Activated T-cell treated with anti-CD3 and anti-CD28 coated beads for 24 hours (primary cell): ENCODE measurements around the gene JMJD7.

Source experiments
- DNase-seq: peaks from one replicate; pipeline ENCODE4 v3.0.0-alpha.2; 2020; ENCODE audit warnings: low read depth

JMJD7 gene

GRCh38 chr15:41801185-41801584 lies 26.7 kb upstream of the JMJD7 start:
- no peak for DNase-seq

GRCh38 chr15:41801850-41802455 lies 25.9 kb upstream of the JMJD7 start:
- no peak for DNase-seq

DNA sequence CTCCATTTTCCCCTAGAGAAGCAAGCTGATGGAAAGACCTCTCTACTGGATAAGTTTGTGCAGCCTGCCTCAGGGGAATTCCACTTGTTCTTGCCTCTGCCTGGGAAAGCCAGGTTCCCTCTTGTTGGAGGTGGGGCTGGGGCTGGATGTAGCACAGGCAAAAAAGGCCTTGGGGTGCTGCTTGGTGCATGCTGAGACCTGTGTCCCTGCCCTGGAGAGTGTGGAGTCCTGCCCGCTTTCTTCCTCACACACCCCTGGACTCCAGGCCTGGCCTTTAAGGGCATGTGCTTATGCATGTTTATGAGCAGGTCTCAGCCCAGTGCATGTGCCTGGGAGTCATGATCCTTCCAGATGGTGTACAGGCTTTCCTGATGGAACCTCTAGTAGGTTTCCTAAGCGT lies 23.5 kb upstream of the JMJD7 start:
- DNase-seq = no peak

DNA sequence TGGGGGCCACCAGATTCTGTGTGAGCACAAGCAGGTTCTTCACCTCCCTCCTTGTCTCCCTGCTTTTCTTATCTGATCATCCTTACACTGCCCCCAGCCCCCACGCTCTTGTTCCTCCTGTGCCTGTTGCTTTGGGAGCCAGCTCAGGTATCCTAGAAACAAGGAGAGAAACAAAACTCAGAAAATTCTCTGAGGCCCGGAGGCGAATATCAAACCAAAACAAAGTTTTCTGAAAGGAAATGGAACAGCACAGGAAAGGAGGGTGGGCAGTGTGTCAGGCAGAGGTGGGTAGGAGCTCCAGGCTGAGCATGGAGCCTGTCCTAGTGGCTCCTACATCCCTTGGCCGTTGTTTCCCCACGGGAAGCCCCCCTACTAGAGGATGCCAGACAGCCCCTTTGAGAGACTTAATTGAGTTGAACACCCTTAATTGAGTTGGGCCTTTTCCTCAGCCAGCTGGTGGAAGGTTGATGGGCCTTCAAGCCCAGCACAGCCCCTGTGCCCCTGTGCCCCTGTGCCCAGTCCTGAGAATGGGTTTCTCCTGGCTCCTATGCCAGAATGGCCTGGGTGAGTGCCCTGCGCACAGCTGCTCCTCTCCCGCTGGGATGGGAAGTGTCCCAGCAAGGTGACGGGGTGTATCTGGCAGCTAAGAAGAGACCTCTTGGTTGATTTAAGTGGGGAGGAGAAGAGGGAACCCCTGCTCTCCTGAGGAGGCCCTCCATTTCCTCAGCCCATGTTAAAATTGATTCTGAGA lies 22.8 kb upstream of the JMJD7 start:
- DNase-seq = no peak

DNA sequence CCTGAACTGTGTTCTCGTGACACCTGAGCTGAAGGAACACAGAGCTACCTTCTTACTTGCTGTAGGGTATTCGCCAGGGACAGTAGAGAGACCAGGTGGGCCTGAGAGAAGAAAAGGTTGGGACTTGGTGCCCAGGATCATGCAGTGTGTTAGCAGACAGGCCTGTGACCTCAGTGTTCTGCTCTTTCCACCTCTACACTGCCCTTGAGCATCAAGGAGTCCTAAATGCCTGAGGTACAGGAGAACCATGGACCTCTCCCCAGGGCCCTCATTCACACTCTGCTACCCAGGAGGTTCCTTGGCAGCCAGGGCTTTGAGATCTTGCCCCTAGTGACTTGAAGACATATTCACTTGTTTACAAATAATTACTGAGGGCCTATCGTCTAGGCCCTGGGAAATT lies 22.2 kb upstream of the JMJD7 start:
- DNase-seq = no peak

DNA sequence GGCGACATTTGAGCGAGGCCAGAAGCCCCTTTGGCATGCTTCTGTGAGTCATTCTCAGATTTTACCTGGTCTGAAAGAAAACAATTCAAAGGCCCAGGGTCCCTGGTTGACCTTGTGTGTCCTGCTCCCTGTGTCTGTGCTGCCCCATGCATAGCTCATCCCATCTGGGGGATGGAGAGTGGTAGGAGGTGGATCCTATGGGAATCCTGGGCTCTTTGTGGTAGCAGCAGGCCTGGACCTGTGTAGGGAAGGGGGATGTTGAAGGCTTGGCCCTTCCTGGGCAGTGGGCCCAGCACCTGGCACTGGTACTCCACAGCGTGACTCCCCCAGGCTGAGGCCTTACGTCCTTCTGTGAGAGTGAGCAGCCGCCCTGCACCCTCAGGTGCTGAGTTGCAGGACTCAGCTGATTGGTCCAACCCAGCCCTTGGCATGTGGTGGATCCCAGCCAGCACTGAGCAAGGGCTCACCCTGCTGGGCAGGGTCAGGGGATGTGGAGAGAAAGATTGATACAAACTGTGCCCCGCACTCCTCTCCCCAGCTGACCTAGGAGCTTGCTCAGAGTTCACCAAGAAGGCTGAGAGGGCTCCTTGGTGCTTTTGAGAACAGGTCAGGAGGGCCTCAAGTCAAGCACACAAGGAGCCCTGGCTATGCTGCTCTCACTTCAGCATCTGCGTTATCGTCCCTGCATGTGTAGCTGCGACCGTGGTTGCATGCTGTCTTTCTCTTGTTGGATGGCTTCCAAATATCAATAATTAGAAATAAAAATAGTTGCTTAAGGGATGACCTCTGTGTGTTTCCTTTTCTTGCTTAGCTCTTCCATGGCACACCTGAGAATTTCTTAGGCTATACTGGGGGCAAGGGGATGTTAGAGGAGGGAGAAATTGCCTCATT lies 21.4 kb upstream of the JMJD7 start:
- DNase-seq = no peak

DNA sequence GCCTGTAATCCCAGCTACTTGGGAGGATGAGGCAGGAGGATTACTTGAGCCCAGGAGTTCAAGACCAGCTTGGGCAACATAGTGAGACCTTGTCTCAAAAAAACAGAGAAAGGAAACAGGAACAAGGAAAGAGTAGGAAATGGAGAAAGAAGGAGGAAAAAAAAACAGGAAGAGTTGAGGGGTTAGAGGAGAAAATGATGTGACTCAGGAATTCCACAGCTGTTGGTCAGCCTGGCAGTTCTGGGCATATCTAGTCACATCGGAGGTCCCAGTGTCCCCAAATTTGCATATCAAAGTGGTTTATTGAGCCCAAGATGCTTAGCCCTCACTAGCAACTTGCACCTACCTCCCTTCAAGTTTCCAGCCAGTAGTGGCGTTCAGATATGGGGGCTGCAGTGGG lies 18.8 kb upstream of the JMJD7 start:
- DNase-seq = no peak

DNA sequence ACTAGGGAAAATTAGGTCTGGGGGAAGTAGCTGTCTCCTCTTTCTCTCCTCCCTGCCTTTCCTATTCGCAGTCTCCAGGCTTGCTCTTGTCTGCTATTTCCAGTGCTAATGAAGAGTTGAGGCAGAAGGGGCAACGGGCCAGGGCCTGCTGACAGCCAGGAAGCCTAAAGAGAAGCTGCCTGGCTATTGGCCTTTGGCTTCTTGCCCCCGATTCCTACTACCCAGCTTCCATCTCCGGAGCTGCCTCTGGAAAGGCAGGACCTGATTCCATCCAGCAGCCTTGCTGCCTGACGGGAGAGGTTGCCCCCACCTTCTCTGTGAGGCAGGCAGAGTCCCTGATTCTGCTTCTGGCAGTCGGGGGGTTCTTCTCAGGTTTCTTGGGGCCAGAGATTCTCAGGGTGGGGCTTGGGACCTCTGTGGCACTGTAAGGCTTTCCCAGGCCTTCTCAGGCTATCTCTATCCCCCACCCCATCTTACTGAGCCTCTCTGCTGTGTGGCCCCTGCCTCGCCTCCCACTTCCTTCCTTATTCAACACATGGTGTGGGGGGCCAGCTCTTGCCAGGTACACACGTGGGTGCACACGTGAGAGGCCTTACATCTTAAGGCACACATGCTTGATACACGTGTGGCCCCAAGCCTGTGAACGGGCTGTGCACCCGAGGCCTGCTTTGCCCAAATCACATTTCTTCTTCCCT lies 18.2 kb upstream of the JMJD7 start:
- no peak for DNase-seq

- no peak for DNase-seq
Observed at GRCh38 chr15:41810651-41811431, 17.1 kb upstream of the JMJD7 start.

- peak; percentile 61 for DNase-seq
Observed at GRCh38 chr15:41811432-41812195, 16.3 kb upstream of the JMJD7 start.

GRCh38 chr15:41812820-41813375 lies 15.0 kb upstream of the JMJD7 start:
- no peak for DNase-seq

DNA sequence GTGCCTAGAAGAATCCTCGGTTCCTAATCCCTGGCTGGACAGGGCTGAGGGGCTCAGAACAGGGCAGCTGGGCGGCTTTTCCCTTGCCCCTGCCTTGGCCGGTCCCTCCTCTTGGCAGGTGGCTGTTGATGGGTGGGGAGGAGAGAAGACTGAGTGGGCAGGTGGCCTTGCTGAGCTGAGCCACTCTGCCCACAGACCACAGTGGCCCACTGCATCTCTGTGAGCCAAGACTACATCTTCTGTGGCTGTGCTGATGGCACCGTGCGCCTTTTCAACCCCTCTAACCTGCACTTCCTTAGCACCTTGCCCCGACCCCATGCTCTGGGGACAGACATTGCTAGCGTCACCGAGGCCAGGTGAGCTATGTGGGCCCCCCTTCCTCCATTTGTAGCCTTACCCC lies 14.5 kb upstream of the JMJD7 start:
- DNase-seq = no peak

DNA sequence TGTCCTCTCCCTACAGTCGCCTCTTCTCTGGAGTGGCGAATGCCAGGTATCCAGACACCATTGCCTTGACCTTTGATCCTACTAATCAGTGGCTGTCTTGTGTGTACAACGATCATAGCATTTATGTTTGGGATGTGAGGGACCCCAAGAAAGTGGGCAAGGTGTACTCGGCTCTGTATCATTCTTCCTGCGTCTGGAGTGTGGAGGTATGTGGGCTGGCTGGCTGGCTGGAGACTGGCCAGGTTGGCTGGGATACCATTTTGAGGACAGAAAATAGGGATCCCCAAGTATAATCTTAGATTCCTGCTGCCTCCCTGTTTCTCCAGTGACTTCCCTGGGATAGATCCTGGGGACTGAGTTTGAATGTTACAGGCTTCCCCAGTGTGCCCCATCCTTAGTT lies 13.4 kb upstream of the JMJD7 start:
- DNase-seq = no peak

GRCh38 chr15:41816788-41817187 lies 11.1 kb upstream of the JMJD7 start:
- DNase-seq = no peak

- no peak for DNase-seq
Observed at GRCh38 chr15:41817327-41817726, 10.6 kb upstream of the JMJD7 start.

DNA sequence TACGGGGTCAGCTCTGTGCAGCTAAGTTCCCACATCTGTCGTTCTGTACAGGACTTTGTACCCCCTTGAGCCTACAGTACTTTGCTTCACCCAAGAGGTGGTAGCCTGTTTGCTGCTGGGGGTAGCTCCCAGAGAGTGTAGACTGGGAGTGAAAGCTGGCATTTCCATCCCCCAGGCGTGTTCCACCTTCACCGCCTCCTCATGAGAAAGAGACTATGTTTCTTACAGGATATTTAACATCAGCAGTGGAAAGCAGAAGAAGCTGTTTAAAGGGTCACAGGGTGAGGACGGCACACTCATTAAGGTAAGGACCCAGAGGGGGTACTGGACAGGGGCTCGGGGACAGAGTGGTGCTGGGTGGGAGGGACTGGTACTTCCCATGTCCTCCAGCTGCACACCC lies 10.1 kb upstream of the JMJD7 start:
- no peak for DNase-seq

DNA sequence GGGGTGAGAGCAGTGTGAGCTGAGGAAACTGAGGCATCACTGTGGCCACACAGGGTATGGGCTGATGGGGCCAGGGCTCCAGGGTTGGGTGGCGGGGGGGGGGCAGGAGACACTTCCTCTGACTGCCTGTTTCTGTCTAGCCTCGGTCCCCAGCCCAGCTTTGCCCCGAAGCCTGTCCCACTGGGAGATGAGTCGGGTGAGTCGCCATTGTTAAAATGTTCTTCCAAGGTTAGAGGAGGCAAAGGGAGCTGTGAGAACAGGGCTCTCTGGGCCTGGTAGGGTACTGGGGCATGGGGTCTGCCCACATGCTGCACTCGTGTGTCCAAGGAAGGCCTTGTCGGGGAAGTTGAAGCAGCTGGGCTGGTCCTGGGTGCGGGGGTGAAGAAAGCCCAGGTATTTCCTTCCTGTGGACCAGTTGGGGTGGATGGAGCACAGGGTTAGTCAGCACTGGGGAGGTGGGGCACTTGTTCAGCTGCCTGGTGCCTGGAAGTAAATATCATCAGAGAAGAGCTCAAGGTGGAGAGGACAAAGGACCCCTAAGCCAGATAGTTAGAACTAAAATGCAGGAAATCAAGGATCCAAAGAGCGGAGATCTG lies 8.3 kb upstream of the JMJD7 start:
- no peak for DNase-seq

DNA sequence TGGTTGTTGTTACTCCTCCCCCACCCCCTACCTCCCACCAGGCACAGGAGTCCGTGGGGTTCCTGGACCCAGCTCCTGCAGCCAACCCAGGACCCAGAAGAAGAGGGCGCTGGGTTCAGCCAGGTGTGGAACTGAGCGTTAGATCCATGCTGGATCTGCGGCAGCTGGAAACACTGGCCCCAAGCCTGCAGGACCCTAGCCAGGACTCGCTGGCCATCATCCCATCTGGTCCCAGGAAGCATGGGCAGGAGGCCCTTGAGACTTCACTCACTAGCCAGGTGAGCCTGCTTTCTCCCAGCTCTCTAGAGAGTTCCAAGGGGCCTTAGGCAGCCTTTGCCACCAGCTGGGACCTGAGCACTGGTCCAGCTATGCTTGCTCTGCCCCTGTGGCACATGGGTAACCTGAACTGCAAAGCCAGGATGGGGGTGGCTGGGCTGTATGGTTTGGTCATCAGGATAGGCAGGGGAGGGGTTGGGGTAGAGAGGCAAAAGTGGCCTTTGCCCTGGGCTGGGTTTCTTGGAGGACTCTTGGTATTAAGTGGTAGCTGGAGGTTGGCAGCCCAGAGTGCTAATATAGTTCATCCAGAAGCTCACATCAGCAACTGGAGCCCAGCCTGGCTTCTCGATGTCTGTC lies 7.0 kb upstream of the JMJD7 start:
- DNase-seq = no peak

GRCh38 chr15:41821831-41822230 lies 6.1 kb upstream of the JMJD7 start:
- no peak for DNase-seq

DNA sequence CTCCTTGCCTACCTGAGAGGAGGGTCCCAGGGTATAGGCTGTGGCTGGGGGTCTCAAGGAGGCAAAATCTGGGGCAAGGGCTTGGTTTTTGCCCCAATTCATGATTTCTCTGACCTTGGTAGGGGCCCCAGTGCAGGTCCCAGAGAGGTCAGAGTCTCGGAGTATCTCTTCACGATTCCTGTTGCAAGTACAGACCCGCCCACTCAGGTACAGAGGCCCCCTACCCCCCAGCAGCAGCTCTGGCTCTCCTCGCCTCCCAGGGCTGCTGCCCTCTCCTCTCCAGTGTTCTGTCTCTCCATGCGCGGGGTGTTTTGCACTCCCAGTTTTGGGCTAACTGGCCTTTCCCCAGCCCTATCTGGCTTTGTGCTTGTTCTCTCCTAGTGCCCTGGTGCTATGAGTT lies 5.4 kb upstream of the JMJD7 start:
- DNase-seq = no peak
